ENCODE data around the gene CD81. TPM values are rescaled to one million over a fixed set of nuclear protein-coding genes. Genes with fewer than 3 reads are reported as not detected.

Gene CD81
- total RNA-seq, 1 experiment from 2014 or later, result 237 TPM

GRCh38 chr11:2378527-2379210 is 1.6 kb downstream of the CD81 start (continued):
- TF ChIP-seq ZNF138 (CRISPR knock-in tag; conservative IDR thresholded peaks at IDR 0.05), result no peak

- CTCF ChIA-PET, result no interaction called here
- ATAC-seq, result no peak
- Mint-ChIP-seq H3K27me3 (ENCODE audit: low read depth) (peaks cover 6% of the 10 kb centered on the region), H3K36me3 (peaks cover 3% of the 10 kb centered on the region; the same call in 1 of the 2 replicates), H3K4me1 (peaks cover 24% of the 10 kb centered on the region), H3K9me3 (no peaks in the 10 kb centered on the region), H3K27ac (no peak overlapping the region), H3K4me3 (no peak overlapping the region)
- POLR2A ChIA-PET, result no interaction called here
- no peak for TF ChIP-seq JAZF1 (CRISPR knock-in tag; IDR thresholded peaks at IDR 0.05)
- no peak for TF ChIP-seq NFE2L1 (CRISPR knock-in tag; IDR thresholded peaks at IDR 0.05)
- TF ChIP-seq SOX15 (CRISPR knock-in tag; IDR thresholded peaks at IDR 0.05), result no peak
- TF ChIP-seq ZNF532 (CRISPR knock-in tag; IDR thresholded peaks at IDR 0.05; ENCODE audit: borderline replicate concordance), result no peak
- no peak for TF ChIP-seq PRRX2 (CRISPR knock-in tag; IDR thresholded peaks at IDR 0.05)
- TF ChIP-seq ATF3 (CRISPR knock-in tag; conservative IDR thresholded peaks at IDR 0.05), result no peak
- no peak for TF ChIP-seq FOXP1 (CRISPR knock-in tag; IDR thresholded peaks at IDR 0.05; ENCODE audit: borderline replicate concordance)
- no peak for TF ChIP-seq CDX4 (CRISPR knock-in tag; IDR thresholded peaks at IDR 0.05; ENCODE audit: borderline replicate concordance)
- no peak for TF ChIP-seq CREM (CRISPR knock-in tag; IDR thresholded peaks at IDR 0.05)
- no peak for TF ChIP-seq AFF4 (CRISPR knock-in tag; IDR thresholded peaks at IDR 0.05; ENCODE audit: borderline replicate concordance)
- TF ChIP-seq SP1 (CRISPR knock-in tag; conservative IDR thresholded peaks at IDR 0.05), result no peak
- TF ChIP-seq ZNF671 (CRISPR knock-in tag; IDR thresholded peaks at IDR 0.05), result no peak
- no peak for TF ChIP-seq ZNF396 (CRISPR knock-in tag; IDR thresholded peaks at IDR 0.05; ENCODE audit: borderline replicate concordance)
- no peak for TF ChIP-seq FOXK1 (CRISPR knock-in tag; IDR thresholded peaks at IDR 0.05)
- no peak for TF ChIP-seq FOXP4 (CRISPR knock-in tag; IDR thresholded peaks at IDR 0.05)
- TF ChIP-seq HMGA2 (CRISPR knock-in tag; IDR thresholded peaks at IDR 0.05), result no peak
- DNase-seq (ENCODE audit: low spot score), result no peak
Observed at GRCh38 chr11:2379466-2380174, 2.5 kb downstream of the CD81 start.

Data from WTC11 (cell line).